Measurements from ENCODE around the gene ULBP1. TPM values are rescaled to one million over a fixed set of nuclear protein-coding genes. Genes with fewer than 3 reads are reported as not detected.
A peak's percentile ranks its signal among the peaks of the same experiment; 100 is the strongest.
"Not testable (repeated sequence)": the region's sequence is repeated elsewhere in the genome, so short reads cannot be mapped to it uniquely, and the experiment has no call there.

Gene ULBP1
- total RNA-seq, 1 donor from 2014 or later = 1.6 TPM

DNA sequence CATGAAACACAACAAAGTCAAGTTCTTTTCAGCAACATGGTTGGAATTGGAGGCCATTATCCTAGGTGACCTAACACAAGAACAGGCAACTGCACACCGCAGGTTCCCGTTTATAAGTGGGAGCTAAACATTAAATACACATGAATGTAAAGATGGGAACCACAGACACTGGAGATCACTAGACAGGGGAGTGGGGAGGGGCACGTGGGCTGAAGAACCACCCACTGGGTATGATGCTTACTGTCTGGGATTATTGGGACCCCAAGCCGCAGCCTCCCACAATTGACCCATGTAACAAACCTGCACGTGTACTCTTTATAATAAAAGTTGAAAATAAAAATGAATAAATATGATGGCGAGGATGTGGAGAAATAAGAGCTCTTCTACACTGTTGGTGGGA is 32.2 kb upstream of the ULBP1 start:
- DNase-seq (ENCODE audit: low spot score in 2 of 2) = no peak
- no peak for FAIRE-seq

DNA sequence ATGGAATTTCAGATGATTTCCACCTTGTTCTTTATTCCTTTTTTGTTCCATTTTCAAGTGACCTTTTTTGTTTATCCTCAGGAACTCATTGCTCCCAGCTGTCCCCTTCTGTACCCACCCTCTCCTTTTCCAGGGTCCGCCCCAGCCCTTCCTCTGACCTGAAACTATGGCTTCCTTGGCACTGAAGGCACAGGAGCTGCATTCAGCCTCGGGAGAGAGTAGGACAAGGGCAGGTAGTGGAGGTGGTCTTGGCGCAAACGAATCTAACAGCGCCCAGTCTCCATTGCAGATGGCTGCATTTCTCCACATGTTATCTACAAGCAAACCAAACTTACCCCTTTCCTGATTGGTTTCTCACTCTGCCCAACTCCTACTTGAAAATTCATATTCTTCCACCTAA is 30.7 kb upstream of the ULBP1 start:
- FAIRE-seq (no peak), DNase-seq (ENCODE audit: low spot score in 2 of 2) (no peak)

DNA sequence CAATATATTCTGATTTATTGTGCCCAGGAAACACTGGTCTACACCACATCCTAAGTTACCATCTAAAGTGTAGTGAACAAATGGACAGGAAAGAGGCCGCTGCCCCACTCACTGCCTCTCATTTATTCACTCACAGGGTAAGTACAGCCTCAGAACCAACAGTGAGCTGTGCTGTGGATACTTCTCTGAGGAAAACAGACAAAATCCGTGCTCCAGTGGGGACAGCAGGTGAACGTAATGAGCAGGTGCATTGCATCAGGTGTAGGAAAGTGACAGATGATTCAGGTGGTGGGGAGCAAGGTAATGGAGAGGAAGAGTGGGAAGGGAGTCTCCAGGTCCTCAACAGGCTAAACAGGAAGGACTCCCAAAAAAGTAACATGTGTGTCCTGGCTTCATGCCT is 30.3 kb upstream of the ULBP1 start:
- no peak for DNase-seq (ENCODE audit: low spot score in 2 of 2)

DNA sequence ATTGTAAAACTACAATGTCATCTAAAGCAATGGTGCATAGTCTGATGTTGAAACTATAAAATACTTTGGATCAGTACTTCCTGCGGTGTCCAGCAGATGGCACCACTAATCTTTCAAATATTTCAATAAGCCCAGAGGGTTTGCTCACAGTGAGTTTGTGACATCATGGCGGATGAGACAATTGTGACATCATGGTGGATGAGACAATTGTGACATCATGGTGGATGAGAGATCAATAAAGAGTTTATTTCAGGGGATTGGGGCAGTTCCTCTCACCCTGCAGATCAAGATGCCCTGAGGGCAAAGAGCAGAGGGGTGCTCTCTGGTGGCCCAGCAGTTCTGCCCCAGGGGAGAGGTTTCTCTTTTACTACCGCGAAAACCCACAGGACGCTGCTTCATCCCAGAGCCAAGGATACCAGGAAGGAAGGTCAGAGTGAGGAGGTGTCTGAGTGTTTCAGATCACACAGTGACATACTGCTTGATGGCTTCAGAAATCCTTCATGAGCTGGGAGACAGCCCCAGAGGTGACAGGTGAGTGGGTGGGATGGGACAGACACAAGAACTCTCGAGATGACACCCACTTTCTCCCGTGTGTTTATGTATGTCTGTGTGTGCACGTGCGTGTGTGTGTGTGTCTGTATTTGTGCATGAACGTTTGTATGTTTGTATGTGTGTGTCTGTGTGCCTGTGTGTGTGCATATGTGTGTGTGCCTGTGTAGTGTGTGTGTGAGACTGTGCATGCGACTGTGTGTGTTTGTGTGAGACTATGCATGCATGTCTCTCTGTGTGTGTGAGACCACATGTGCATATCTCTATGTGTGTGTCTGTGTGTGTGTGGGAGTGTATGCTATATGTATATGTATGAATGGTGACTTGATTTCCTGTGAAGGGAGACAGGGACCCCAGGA is 29.2 kb upstream of the ULBP1 start:
- FAIRE-seq = peak; percentile 28
- peak; percentile 54 to 59 for DNase-seq (ENCODE audit: low spot score in 2 of 2)

More for the DNA sequence above, 30.3 kb upstream of the ULBP1 start:
- no peak for FAIRE-seq

DNA sequence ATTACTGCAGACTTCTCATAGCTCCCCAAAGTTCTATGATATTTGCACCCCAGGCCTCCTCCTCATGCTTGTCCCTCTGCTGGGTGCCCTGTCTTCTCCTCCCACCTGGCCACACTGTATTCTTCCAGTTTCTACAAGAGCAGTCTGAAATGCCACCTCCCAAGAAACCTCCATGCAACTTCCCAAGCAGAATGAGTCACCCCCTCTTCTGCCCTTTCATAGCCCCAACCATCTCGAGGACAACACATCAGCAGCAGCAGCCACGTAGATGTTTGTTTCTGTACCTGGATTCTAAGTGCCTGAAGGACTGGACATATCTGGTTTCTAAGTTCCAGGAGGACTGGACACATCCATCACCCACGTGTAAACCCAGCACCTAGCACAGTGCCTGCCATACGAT is 28.5 kb upstream of the ULBP1 start:
- no peak for FAIRE-seq

DNA sequence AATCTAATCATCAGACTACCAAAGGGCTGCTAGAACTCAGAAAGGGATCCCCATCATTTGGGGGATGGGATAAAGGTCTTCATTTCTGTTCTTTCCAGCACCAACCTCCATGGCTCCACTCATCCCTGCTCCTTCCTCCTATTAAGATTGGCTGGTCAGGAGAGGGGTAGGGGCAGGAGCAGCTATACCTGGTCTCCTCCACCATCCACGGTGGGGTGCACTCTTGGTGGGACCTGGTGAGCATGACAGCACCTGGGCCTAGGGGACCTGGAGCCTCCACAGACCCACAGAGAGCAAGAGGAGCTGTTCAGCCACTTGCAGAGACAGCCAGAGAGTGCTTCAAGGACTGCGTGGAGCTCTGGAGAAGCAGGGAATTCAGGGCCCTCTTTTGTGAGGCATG is 28.1 kb upstream of the ULBP1 start:
- no peak for DNase-seq (ENCODE audit: low spot score in 2 of 2)
- FAIRE-seq = no peak

More for the DNA sequence above, 28.5 kb upstream of the ULBP1 start:
- no peak for DNase-seq (ENCODE audit: low spot score in 2 of 2)

DNA sequence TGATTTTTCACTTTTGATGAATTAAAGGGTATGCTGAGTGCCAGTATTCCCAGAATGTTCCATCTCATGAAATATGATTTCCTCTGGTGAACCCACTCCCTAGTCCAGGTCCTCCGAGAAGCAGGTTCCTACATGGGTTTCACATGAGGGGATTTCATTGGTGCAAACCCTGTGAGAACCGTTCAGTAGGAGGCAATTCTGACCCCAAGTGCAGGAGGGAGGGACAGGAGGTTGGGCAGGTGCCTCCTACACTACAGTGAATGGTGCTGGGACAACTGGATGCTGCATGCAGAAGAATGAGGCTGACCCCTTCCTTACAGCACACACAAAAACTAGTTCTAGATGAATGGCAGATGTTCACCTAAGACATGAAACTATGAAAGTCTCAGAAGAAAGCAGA is 27.0 kb upstream of the ULBP1 start:
- DNase-seq (ENCODE audit: low spot score in 2 of 2) (no peak), FAIRE-seq (no peak)

DNA sequence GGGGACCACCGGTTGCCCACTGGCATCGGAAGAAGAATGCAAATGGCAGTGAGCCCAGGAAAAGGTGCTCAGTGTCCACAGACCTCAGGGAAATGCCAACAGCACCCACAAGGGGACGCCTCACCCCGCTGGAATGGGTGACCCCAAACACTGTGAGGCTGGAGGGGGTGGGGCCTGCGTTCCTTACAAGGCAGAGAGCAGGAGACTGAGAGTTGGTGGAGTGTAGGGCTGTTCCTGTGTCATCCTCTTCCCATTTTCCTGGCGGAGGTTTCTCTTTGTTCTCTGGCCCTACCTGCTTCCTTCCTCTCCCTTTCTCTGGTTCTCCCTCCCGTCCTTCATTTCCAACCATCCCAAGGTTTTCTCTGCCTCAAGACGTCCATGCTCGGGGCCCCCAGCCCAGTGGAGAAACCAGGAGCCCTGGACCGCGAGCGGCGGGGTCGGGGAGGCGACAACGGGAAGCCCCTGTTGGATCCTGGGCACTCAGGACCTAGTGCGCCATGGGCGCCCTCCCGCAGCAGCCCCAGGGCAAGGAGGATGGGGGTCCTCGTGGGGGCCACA is 25.7 kb upstream of the ULBP1 start:
- DNase-seq (ENCODE audit: low spot score in 2 of 2); FAIRE-seq: not testable (repeated sequence)

DNA sequence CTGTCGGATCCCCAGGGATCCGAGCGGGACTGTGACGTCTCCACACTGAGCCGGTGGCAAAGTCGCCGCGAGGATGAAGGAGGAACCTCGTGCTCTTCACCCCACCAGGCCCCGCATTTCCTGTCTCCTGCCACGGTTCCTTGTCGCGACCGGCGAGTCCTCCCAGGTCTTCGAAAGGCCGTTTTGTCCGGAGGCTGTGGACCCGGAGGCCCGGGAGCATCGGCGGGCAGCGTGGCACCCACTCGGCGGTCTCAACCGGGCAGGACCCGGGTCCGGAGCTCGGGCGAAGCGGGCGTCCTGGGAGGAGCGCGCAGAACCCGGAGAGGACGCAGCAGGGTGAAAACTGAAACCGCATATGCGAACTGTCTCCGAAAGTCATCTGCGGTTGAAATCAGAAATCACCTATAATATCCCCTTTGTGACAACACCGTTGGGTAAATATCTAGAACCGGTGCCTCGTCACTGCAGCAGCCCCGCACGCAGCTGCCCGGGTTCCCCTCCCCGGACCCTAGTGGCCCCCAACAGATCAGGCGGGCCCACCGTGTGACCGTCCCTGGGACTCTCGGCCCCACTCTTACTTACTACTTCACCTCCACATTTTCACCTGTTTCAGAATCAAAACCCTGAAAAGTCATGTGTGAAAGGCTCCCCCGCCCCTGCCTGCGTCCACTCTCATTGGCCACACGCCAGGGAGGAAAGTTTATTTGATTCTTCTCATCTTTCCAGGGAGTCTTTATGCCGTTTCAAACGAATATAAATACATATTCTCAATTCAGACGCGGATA is 25.0 kb upstream of the ULBP1 start:
- no peak for FAIRE-seq
- DNase-seq (ENCODE audit: low spot score in 2 of 2) = no peak

DNA sequence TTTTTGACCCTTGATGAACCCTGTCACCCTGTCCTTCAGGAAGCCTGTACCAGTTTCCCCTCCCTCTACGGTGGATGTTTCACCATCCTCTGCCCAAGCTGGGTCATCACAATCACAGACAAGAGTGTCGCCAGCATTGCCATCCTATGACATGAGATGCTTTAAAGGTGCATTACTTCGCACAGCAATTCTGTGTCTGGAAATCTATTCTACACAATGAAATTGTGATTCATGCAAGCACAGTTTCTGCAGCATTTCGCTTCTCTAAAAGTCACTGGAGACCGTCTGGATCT is 24.4 kb upstream of the ULBP1 start:
- FAIRE-seq = no peak
- no peak for DNase-seq (ENCODE audit: low spot score in 2 of 2)

DNA sequence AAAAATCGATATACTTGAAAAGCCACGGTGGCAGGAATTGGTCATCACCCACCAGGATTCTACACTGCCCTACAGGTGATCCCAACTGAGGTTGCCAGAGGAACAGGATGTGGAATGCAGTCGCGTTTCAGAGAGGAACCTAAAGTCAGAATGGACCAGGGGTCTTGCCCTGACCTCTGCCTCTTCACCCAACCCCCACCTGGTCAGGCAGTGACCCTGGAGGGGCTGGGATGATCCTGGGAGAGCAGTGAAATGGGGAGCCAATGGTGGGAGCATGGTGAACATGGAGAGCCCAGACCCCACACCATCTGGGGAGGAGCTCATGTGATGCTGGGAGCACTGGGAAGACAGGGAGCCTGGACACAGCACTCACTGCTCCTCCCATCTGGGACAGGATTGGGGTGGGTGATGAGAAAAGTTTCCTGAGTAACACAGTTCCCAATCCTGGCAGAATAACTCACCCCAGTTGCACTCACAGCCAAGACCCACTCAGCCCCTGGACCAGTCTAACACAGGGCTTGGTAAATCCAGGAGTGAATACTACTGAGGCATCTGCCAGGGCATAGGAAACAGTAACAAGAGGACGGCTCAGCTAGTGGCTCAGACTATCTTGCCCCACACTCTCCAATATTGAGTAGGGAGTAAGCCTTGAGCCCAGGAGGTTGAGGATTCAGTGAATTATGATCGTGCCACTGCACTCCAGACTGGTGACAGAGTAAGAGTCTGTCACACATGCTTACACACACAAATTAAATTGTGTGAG is 23.7 kb upstream of the ULBP1 start:
- no peak for DNase-seq (ENCODE audit: low spot score in 2 of 2)
- no peak for FAIRE-seq

DNA sequence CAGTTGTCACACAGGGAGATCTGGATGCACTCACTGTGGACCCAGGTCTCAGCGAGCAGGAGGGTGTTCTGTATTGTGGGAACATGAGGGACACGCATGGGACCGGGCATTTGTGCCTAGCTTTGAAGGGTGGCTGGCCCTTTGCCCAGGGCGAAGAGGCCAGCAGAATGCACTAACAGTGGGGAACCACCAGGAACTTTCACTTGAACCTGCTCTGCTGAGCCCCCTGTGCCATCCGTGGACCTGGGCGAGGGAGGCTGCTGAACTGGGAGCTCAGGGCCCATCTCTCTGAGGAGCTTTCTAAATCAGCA is 23.1 kb upstream of the ULBP1 start:
- DNase-seq (ENCODE audit: low spot score in 2 of 2) = no peak
- FAIRE-seq = no peak

DNA sequence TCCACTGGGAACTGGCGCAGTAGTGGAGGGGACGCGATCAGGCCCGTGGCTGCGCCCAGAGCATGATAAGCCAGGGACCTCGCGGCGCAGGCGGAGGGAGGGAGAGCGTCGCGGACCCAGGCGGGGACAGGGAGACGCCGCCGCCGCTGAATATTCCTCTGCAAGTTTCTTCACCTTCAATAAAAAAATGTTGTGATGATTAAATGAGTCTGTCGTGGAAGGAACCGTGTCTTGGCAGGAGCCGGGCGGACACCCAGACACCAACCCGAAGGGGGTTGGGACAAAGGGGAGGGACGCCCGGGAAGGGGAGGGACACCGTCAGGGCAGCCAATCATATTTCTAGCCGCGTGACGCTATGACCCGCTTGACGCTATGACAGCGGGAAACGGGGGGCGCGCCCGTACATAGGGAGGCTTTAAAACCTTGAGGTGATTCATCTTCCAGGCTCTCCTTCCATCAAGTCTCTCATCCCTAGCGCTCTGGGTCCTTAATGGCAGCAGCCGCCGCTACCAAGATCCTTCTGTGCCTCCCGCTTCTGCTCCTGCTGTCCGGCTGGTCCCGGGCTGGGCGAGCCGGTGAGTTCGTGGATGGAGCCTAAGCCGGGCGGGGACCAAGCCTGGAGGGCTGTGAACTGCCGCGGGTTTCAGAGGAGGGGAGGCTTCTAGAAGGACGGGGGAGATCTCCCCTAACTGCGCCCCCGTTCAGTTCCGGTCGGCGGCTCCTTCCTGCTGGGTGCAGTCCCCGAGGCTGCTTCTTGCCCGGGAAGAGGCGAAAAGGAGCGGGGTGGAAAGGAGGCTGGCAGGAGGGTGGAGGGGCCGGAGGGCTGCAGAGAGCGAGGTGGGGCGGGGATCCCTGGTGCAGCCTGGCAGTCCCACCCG is 21.9 kb upstream of the ULBP1 start, which contains the start of gene ULBP2:
TSS of gene ULBP2 (plus strand) at position 432 of the 878 bp plus-strand sequence. CDS start at position 491, 59 bp downstream.
- FAIRE-seq (no peak), DNase-seq (ENCODE audit: low spot score in 2 of 2) (peak; percentile 80 to 92)

DNA sequence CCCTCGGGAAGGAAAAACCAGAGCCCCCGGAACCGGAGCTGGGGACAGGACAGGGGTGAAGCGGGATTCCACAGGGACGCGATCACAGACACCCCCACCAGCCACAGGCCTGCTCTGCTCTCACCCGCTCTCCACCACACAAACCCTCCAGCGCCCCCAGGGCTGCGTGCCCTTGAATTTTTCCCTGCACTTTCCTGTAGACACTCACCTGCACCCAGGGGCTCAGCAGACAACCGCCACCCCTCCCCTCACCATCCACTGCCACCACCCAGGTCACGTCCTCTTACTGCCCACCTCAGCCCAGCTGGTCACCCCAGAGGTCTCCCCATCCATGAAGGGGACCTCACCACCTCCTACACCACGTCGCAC is 21.3 kb upstream of the ULBP1 start:
- DNase-seq (ENCODE audit: low spot score in 2 of 2) (no peak), FAIRE-seq (no peak)

DNA sequence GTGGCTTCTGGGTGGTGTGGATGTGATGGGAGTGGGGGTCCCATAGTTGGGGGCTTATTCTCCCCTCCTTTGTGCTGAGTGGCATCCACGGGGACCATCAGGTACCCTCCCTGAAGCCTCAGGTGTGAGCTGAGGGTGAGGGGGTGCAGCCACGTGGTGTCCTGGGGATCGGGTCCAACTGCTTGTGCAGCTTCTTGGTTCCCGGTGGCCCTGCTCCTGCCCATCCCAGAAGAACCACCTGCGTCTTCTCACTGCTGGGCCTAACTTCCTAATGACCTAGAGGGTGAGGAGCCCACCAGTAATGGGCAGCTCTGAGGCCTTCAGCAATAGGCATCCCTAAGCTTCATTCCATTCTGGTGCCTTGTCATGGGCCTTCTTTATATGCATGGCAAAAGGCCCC is 20.4 kb upstream of the ULBP1 start:
- not testable (repeated sequence) for DNase-seq (ENCODE audit: low spot score in 2 of 2); FAIRE-seq

DNA sequence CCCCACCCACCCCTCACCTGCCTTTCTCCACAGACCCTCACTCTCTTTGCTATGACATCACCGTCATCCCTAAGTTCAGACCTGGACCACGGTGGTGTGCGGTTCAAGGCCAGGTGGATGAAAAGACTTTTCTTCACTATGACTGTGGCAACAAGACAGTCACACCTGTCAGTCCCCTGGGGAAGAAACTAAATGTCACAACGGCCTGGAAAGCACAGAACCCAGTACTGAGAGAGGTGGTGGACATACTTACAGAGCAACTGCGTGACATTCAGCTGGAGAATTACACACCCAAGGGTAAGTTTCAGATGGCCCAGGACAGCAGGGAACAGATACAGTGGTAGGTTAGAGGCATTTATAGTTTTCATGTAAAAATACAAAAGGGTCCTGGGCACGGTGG is 18.5 kb upstream of the ULBP1 start:
- DNase-seq (ENCODE audit: low spot score in 2 of 2); FAIRE-seq: not testable (repeated sequence)

DNA sequence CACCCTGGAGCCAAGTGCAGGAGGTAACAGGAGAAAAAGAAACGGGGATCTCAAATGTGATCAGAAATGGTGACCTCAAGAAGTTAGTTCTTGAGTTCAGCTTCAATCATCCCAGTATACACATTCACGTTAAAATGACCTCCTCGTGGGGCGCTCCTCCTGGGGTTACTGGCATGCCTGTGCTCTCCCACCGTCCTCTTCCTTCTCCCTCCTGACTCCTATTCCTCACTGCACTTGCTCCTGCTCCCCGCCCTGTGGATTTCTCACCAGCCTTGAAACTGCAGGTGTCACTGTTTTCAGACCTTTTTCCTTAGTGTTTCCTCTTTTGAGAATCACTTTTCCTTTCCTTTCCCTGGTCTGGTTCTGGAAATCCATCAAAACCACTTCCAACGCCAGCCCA is 17.1 kb upstream of the ULBP1 start:
- not testable (repeated sequence) for DNase-seq (ENCODE audit: low spot score in 2 of 2); FAIRE-seq

DNA sequence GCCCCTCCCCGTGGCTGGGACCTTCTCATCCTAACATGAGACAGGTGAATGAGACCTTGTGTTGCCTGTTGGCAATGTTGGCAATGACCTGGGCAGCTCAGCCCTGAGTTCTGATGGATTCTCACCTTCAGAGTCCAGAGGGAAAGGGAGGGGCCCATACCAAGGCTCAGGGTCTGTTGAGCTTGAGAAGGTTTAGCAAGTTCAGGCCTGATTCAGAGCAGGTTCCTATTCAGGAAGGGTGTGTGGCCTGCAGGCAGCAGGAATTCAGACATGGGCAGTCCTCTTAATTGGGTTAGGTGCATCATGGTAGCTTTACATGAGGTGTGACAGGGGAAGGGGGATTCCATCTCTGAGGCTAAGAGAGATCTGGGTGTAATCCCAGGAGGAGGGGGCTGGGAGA is 16.2 kb upstream of the ULBP1 start:
- DNase-seq (ENCODE audit: low spot score in 2 of 2) = not testable (repeated sequence)

DNA sequence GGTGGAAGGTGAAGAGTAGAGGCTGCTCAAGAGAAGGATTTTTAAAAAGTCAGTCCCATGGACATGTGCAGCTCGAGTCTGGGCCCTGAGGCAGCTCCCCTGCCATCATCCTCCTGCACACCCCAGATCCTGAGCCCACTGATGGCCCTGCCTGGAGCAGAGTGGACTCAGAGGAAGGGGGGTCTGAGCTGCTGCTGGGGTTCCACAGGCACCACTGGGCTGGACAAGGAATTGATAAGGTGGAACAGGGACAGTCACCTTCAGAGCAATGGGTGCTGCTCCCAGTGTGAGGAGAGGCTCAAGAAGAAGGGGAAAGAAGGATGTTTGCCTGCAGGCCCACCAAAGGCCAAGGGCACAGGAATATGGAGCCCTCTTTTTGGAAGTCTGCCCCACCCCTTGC is 15.7 kb upstream of the ULBP1 start:
- no peak for FAIRE-seq

More for the DNA sequence above, 16.2 kb upstream of the ULBP1 start:
- FAIRE-seq = not testable (repeated sequence)

DNA sequence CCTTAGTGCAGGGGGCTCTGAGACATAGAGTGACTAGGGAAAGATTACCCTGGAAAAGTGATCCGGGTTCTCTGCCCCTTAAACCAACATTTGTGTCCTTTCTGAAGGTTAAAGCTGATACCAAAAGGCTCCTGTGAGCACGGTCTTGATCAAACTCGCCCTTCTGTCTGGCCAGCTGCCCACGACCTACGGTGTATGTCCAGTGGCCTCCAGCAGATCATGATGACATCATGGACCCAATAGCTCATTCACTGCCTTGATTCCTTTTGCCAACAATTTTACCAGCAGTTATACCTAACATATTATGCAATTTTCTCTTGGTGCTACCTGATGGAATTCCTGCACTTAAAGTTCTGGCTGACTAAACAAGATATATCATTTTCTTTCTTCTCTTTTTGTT is 15.1 kb upstream of the ULBP1 start:
- no peak for DNase-seq (ENCODE audit: low spot score in 2 of 2)
- no peak for FAIRE-seq

More for the DNA sequence above, 15.7 kb upstream of the ULBP1 start:
- DNase-seq (ENCODE audit: low spot score in 2 of 2) = no peak
